Neuronal stem cell (in vitro differentiated cells): ENCODE data around the gene TFB1M.

Experiments
- DNase-seq: peaks from one replicate; pipeline ENCODE4 v3.0.0-alpha.2; 2013; ENCODE audit warnings: low spot score
- H2AFZ ChIP-seq: one replicate; pipeline ENCODE4 v1.6.1; 2013; ENCODE audit warnings: mild to moderate bottlenecking, low read length, inconsistent platforms
- H2AK5ac ChIP-seq: 2 replicates; pipeline ENCODE4 v1.6.1; 2013; ENCODE audit warnings: low read depth, mild to moderate bottlenecking, inconsistent platforms, low read length, moderate library complexity, mixed read lengths
- H2BK120ac ChIP-seq: 2 replicates; pipeline ENCODE4 v1.6.1; 2013; ENCODE audit warnings: low read depth, mild to moderate bottlenecking, inconsistent platforms, low read length, moderate library complexity, mixed read lengths
- H2BK12ac ChIP-seq: one replicate; pipeline ENCODE4 v1.6.1; 2013; ENCODE audit warnings: low read length, inconsistent platforms
- H2BK15ac ChIP-seq: 2 replicates; pipeline ENCODE4 v1.6.1; 2013; ENCODE audit warnings: mild to moderate bottlenecking, low read length, inconsistent platforms, mixed read lengths
- H2BK5ac ChIP-seq: one replicate; pipeline ENCODE4 v1.6.1; 2013; ENCODE audit warnings: inconsistent platforms, mild to moderate bottlenecking, low read length, moderate library complexity
- H3K14ac ChIP-seq: one replicate; pipeline ENCODE4 v1.6.1; 2013; ENCODE audit warnings: low read length, inconsistent platforms
- H3K18ac ChIP-seq: 2 replicates; pipeline ENCODE4 v1.6.1; 2013; ENCODE audit warnings: low read length, inconsistent platforms
- H3K23ac ChIP-seq: 2 replicates; pipeline ENCODE4 v1.6.1; 2013; ENCODE audit warnings: low read depth, mild to moderate bottlenecking, mixed read lengths, low read length, inconsistent platforms; ENCODE audit not compliant: poor library complexity
- H3K27ac ChIP-seq: replicated peaks from 3 replicates; pipeline ENCODE4 v1.5.1; 2013; ENCODE audit warnings: low read length, inconsistent platforms
- H3K27me3 ChIP-seq, 3 experiments: 2 replicates each; pipeline ENCODE4 v1.6.1; 2013; ENCODE audit warnings: low read length in 3 of 3, mild to moderate bottlenecking in 2 of 3, inconsistent platforms in 1 of 3, low read depth in 1 of 3, mixed read lengths in 1 of 3, moderate library complexity in 1 of 3; ENCODE audit not compliant: control insufficient read depth in 3 of 3, insufficient read depth in 3 of 3
- H3K36me3 ChIP-seq, 2 donors: replicated peaks in 1 of 2; 2 replicates each; pipeline ENCODE4 v1.6.1; 2013; ENCODE audit warnings: low read length in 2 of 2; ENCODE audit not compliant: control insufficient read depth in 2 of 2, insufficient read depth in 2 of 2
- H3K4ac ChIP-seq: 2 replicates; pipeline ENCODE4 v1.6.1; 2013; ENCODE audit warnings: inconsistent platforms, mild to moderate bottlenecking, low read length, moderate library complexity
- H3K4me1 ChIP-seq, 2 donors: 1 replicate in 1 of 2; 2 replicates in 1 of 2; pipeline ENCODE4 v1.6.1; 2013; ENCODE audit warnings: low read length in 2 of 2, low read depth in 1 of 2; ENCODE audit not compliant: control insufficient read depth in 2 of 2, insufficient read depth in 1 of 2
- H3K4me2 ChIP-seq: one replicate; pipeline ENCODE4 v1.6.1; 2013; ENCODE audit warnings: mild to moderate bottlenecking, low read length, inconsistent platforms; ENCODE audit not compliant: insufficient read depth, poor library complexity, severe bottlenecking
- H3K4me3 ChIP-seq, 2 donors: 2 replicates each; pipeline ENCODE4 v1.5.1; 2013; ENCODE audit warnings: low read length in 2 of 2, mild to moderate bottlenecking in 2 of 2, inconsistent platforms in 1 of 2, moderate library complexity in 1 of 2
- H3K79me1 ChIP-seq: one replicate; pipeline ENCODE4 v1.6.1; 2013; ENCODE audit warnings: low read depth, mild to moderate bottlenecking, inconsistent platforms, low read length, moderate library complexity
- H3K9ac ChIP-seq: one replicate; pipeline ENCODE4 v1.6.1; 2013; ENCODE audit warnings: mild to moderate bottlenecking, low read depth, low read length, inconsistent platforms; ENCODE audit not compliant: poor library complexity
- H3K9me3 ChIP-seq, 2 donors: replicated peaks in 1 of 2; 2 replicates each; pipeline versions ENCODE3 to v1.6.1; 2013; ENCODE audit warnings: low read length in 2 of 2, mild to moderate bottlenecking in 2 of 2, inconsistent platforms in 1 of 2, low read depth in 1 of 2, mixed read lengths in 1 of 2, moderate library complexity in 1 of 2; ENCODE audit not compliant: control insufficient read depth in 2 of 2, insufficient read depth in 1 of 2
- H4K8ac ChIP-seq: one replicate; pipeline ENCODE4 v1.6.1; 2013; ENCODE audit warnings: low read depth, mild to moderate bottlenecking, inconsistent platforms, low read length, moderate library complexity
- H4K91ac ChIP-seq: one replicate; pipeline ENCODE4 v1.6.1; 2013; ENCODE audit warnings: low read length, low read depth, mild to moderate bottlenecking, inconsistent platforms; ENCODE audit not compliant: poor library complexity
- WGBS, 2 donors: extraction: QIAGEN DNeasy Blood & Tissue Kit; methylation state at CpG; one replicate each; pipeline ENCODE4 v1.1.7; 2013; ENCODE audit warnings: missing lambda C conversion rate in 2 of 2, mixed read lengths in 1 of 2; ENCODE audit not compliant: insufficient read length in 2 of 2, insufficient replicate concordance in 1 of 2; ENCODE audit errors: extremely low coverage in 2 of 2; 5-methylcytosine and 5-hydroxymethylcytosine counted together

The TFB1M gene

DNA sequence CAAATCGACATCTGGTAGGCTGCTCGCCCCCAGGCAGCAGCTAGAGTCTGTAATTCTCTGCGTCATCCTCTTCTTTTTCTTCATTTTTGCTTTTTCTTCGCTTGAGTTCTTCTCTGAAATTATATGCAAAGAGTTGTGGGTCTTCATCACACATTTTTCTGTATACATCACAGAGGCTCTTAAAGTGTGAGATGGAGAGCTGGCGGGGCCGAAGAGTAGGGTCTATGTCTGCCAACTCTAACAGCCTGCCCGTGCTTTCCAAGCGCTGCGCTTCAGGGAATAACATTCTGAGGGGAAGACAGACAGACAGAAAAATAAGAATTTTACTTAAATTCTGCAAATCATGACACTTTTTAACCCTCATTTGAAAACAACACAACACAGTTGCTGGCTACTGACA is 56.5 kb downstream of the TFB1M start:
- Histone ChIP-seq H3K4me3 (no peak overlapping the region), H4K8ac (no peak overlapping the region), H3K79me1 (no peaks in the 10 kb centered on the region), H3K36me3 (peaks cover 15 to 80% of the 10 kb centered on the region in 2 donors), H4K91ac (no peak overlapping the region), H3K9me3 (no peaks in the 10 kb centered on the region), H2AK5ac (no peak overlapping the region), H3K4me2 (no peak overlapping the region), H3K9ac (no peak overlapping the region), H2BK15ac (no peak overlapping the region), H2BK5ac (no peak overlapping the region), H2BK12ac (no peak overlapping the region), H3K14ac (no peak overlapping the region), H2BK120ac (no peak overlapping the region), H3K27me3 (no peaks in the 10 kb centered on the region), H3K27ac (no peak overlapping the region), H2AFZ (no peak overlapping the region), H3K18ac (no peak overlapping the region), H3K4me1 (peaks cover 14 to 19% of the 10 kb centered on the region in 2 donors), H3K4ac (no peak overlapping the region), H3K23ac (no peak overlapping the region)
- no CpG with 5 or more reads among the region's 9 CpGs for WGBS, 2 donors
- DNase-seq: no peak

DNA sequence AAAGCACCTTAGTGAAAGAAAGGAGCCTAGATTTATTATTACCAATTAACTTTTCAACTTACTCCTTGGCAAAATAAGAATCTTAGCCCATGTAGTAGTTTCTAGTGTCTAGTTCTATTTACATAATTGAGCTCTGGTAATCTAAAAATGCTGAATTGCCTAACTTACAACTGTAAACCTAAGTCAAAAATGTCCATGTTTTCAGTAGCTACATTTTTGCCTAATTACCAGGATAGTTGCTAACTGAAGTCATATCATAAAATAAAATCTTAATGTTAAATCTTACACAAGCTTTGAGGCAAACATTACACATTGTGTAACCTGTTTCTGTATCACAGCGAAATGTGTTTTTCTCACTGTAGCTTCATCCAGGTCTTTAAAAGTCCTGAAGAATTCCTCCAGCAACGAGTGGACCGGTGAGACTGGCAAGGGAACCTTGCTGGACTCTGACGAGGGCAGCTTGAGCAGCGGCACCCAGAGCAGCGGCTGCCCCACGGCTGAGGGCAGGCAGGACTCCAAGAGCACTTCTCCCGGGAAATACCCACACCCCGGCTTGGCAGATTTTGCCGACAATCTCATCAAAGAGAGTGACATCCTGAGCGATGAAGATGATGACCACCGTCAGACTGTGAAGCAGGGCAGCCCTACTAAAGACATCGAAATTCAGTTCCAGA is 58.0 kb downstream of the TFB1M start:
- no peak overlapping the region for H3K23ac ChIP-seq
- no peak overlapping the region for H2BK15ac ChIP-seq
- peaks cover 17 to 95% of the 10 kb centered on the region in 2 donors for H3K36me3 ChIP-seq
- no peak overlapping the region for H2AK5ac ChIP-seq
- H2AFZ ChIP-seq: no peak overlapping the region
- WGBS, 2 donors: no CpG with 5 or more reads among the region's 13 CpGs
- H3K4me2 ChIP-seq: no peak overlapping the region
- no peak overlapping the region for H2BK5ac ChIP-seq
- H3K9me3 ChIP-seq: no peaks in the 10 kb centered on the region
- H2BK120ac ChIP-seq: no peak overlapping the region
- peaks cover 6 to 14% of the 10 kb centered on the region in 2 donors for H3K4me1 ChIP-seq
- H4K91ac ChIP-seq: no peak overlapping the region
- no peak overlapping the region for H2BK12ac ChIP-seq
- no peak overlapping the region for H3K9ac ChIP-seq
- no peak overlapping the region for H3K27ac ChIP-seq
- no peak overlapping the region for H3K14ac ChIP-seq
- no peak overlapping the region for H3K18ac ChIP-seq
- H3K4ac ChIP-seq: no peak overlapping the region
- H3K4me3 ChIP-seq: no peak overlapping the region
- H3K27me3 ChIP-seq: no peaks in the 10 kb centered on the region
- no peaks in the 10 kb centered on the region for H3K79me1 ChIP-seq
- DNase-seq: no peak
- H4K8ac ChIP-seq: no peak overlapping the region

DNA sequence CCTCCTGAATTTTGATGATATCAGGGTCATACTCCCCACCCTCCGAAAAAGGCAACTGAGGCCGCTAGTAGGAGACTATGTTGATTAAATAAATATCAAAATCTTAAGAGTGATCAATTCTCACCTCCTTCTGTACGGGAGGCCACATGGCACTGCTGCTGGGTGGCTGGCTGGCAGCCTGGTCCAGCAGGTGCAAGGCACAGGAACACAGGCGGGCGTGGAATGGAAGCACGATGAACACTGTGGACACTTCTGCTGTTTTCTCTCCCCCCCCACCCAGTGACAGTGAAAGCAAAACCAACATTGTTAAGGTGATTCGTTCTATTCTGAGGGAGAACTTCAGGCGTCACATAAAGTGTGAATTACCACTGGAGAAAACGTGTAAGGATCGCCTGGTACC is 60.1 kb downstream of the TFB1M start:
- Histone ChIP-seq H4K8ac (no peak overlapping the region), H2BK12ac (no peak overlapping the region), H3K9ac (no peak overlapping the region), H3K4me3 (no peak overlapping the region), H4K91ac (no peak overlapping the region), H2BK5ac (no peak overlapping the region), H2AK5ac (no peak overlapping the region), H2BK15ac (no peak overlapping the region), H3K4ac (no peak overlapping the region), H3K27me3 (no peaks in the 10 kb centered on the region), H3K27ac (no peak overlapping the region), H3K23ac (no peak overlapping the region), H2BK120ac (no peak overlapping the region), H3K4me2 (no peak overlapping the region), H3K14ac (no peak overlapping the region), H3K9me3 (no peaks in the 10 kb centered on the region), H3K36me3 (peaks cover 16 to 99% of the 10 kb centered on the region in 2 donors), H3K18ac (peak overlapping the region; percentile 36), H3K79me1 (no peaks in the 10 kb centered on the region), H3K4me1 (peaks cover 2 to 12% of the 10 kb centered on the region in 2 donors), H2AFZ (no peak overlapping the region)
- no peak for DNase-seq
- WGBS, 2 donors: no CpG with 5 or more reads among the region's 10 CpGs

DNA sequence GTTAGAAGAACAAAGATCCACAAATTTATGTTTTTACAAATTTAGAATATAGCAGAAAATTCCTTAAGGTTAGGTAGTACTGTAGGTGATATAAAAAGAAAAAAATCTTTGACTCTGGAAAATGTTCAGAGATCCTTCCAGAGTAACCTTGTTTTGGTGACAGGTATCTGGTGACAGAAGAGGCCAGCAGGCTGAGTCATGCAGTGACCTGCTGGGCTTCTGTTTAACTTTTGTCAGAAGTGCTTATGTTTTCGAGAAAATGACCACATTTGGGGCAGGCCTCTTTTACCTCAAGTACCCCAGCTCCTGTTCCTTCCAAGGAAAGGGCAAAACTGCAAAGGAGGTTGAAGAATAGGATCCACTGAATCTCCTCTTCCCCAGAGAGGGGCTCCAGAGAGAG is 60.9 kb downstream of the TFB1M start:
- no peak overlapping the region for H2BK120ac ChIP-seq
- H2BK15ac ChIP-seq: no peak overlapping the region
- H3K4me3 ChIP-seq: no peak overlapping the region
- no peak overlapping the region for H3K9ac ChIP-seq
- no peak overlapping the region for H3K14ac ChIP-seq
- no peaks in the 10 kb centered on the region for H3K9me3 ChIP-seq
- H4K91ac ChIP-seq: no peak overlapping the region
- H2BK12ac ChIP-seq: no peak overlapping the region
- H2AK5ac ChIP-seq: no peak overlapping the region
- H4K8ac ChIP-seq: no peak overlapping the region
- no peak overlapping the region for H3K23ac ChIP-seq
- H3K36me3 ChIP-seq: peaks cover 13 to 99% of the 10 kb centered on the region in 2 donors
- WGBS, 2 donors: no CpG with 5 or more reads among the region's 1 CpG
- no peak overlapping the region for H2AFZ ChIP-seq
- no peak overlapping the region for H3K18ac ChIP-seq
- no peak overlapping the region for H3K4me2 ChIP-seq
- no peak overlapping the region for H2BK5ac ChIP-seq
- H3K27ac ChIP-seq: peak overlapping the region; percentile 66
- H3K4me1 ChIP-seq: peaks cover 0 to 8% of the 10 kb centered on the region in 2 donors
- H3K4ac ChIP-seq: no peak overlapping the region
- no peaks in the 10 kb centered on the region for H3K27me3 ChIP-seq
- H3K79me1 ChIP-seq: no peaks in the 10 kb centered on the region
- DNase-seq: no peak
